SK-N-DZ (cell line): Measurements from ENCODE around the gene CDCA7L. TPM values are rescaled to one million over a fixed set of nuclear protein-coding genes. Genes with fewer than 3 reads are reported as not detected.

Source experiments
- DNase-seq: peaks from one replicate; pipeline ENCODE4 v3.0.0-alpha.2; 2015; ENCODE audit warnings: low spot score
- polyA plus RNA-seq, 2 experiments: library from polyadenylated mRNA; depleted of rRNA; stranded (reverse); fragments of >200 nt; gene quantifications; 2 replicates each; pipeline ENCODE4 v1.2.3, GENCODE V29; 2014

CDCA7L gene
- polyA plus RNA-seq (2014; cell fraction: cytosol; rRNA removed): 18.2 and 32.3 TPM in 2 replicates
- 39.0 and 45.5 TPM in 2 replicates for polyA plus RNA-seq (2014; cell fraction: nucleus; rRNA removed)

GRCh38 chr7:21945454-21946221 lies at the start of gene CDCA7L:
Gene CDCA7L (minus strand): TSS chr7:21945899. CDS start chr7:21945804, 95 bp downstream.
- DNase-seq: peak; percentile 63

GRCh38 chr7:21986096-21986495 lies 40.4 kb upstream of the CDCA7L start:
- DNase-seq: no peak

- no peak for DNase-seq
Observed at GRCh38 chr7:21984042-21984441, 38.3 kb upstream of the CDCA7L start.

DNA sequence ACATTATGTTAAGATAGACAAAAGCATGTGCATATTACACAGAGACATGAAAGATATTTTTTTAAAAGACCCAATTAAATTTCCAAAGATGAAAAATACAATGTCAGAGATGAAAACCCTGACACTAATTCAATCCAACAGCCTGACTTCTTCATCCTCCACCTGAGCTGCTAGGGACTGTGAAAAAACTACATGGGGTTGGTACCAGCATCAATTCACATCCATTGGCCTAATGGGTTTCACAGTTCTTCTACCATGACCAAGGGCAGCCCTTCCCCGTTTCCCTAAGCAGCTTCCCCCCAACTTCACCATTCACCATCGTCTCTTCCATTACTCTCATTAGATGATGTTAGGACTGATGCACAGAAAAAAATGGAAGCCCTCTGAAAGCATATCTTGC lies 37.4 kb upstream of the CDCA7L start:
- DNase-seq: no peak

- DNase-seq: no peak
Observed at GRCh38 chr7:21981524-21981923, 35.8 kb upstream of the CDCA7L start.

DNA sequence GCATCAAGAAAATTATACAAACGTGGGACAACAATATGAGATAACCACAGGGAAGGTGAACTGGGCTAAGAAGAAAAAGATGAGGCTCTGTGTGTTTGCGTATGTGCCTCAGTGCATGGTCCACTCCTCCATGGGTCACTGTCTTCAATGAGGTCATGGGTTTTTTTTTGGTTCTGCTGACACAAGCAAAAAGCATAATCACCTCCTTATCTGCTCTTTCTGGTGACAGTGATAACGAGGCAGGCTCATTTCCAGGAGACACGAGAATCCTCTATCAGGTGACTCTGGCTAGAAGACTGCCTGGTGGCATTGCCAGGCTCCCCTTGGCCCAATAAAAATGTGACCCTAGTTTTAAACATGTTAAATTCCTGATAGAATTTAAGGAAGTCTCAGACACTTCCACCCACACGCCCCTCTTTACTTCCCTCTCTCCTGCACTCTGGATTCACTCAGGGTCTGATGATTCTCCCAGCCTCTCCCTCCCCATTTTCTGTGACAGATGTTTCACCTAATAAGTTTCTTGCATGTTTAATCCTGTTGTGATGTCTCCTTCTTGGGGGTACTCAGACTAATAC lies 35.3 kb upstream of the CDCA7L start:
- DNase-seq: no peak

DNA sequence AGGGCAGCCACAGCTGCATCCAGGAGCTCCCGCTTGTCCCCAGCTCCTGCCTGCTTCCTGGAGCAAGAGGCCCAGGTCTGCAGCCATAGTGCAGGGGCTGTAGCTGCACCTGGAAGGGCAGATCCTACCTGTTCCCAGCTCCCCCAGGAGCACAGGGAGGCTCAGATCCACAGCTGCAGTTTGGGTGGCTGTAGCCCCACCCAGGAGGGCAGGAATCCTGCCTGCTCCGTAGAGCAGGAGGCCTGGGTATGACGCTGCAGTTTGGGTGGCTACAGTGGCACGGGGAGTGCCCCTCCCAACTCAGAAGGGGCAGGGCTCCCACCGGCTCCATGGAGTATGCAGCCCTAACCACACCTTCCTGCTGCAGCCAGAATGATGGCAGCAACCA lies 26.7 kb upstream of the CDCA7L start:
- DNase-seq: no peak

DNA sequence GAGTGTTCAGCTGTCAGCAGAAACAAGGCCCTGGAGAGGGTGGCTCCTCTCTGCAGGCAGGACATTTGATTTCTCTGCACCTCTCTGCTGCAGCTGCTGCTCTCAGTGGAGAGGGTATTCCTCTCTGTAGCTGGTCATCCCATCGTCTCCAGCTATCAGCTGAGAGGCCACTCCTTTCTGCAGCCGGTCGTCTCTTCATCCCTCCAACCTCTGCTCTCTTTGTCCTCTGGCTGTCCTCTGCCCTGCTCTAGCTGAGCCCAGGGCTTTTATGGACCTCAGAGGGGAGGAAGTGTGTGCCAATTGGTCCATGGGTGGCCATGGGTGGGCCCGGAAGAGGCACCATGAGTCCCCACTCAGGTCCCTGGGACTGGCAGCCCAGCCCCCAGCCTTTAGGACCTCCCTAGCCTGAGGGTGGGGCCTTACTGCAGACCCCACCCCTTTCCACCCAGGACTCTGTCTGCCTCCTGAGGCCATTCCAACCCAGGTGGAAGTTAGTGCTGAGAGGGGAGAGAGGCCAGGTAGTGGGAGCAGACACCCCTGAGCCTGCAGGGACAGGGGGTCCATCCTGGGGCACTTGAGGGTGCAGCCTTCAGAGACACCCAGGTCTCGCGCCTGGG lies 26.2 kb upstream of the CDCA7L start:
- DNase-seq: no peak

- DNase-seq: no peak
Observed at GRCh38 chr7:21969822-21970221, 24.1 kb upstream of the CDCA7L start.

- no peak for DNase-seq
Observed at GRCh38 chr7:21967598-21968003, 21.9 kb upstream of the CDCA7L start.

DNA sequence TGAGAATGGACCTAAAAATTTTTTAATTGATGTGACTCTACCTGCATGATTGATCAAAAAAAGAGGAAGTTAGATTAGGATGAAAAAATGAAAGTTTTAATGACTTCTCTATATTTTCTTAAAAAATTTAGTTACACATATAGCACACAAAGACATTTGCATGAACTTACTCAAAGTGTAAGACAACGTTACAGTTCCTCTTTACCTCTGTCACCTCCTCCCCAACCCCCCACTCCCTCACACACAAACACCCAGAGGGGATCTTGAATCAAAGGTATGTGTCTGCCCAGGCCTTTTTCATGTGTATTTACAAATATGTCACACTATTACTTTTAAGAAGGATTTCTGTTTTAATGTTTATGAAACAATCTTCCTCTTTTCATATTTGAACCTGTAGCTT lies 20.6 kb upstream of the CDCA7L start:
- DNase-seq: no peak

- no peak for DNase-seq
Observed at GRCh38 chr7:21965291-21965690, 19.6 kb upstream of the CDCA7L start.

DNA sequence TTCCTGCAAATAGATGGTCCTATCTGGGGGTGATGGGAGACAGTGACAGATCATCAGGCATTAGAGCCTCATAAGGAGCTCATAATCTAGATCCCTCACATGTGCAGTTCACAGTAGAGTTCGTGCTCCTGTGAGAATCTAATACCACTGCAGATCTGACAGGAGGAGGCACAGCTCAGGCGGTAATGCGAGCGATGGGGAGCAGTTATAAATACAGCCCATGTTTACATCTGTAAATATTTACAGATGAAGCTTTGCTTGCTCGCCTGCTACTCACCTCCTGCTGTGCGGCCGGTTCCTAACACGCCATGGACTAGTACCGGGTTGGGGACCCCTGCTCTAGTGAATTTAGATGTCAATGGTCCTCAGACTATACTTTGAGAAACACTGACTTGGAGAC lies 17.0 kb upstream of the CDCA7L start:
- no peak for DNase-seq

GRCh38 chr7:21960922-21961321 lies 15.2 kb upstream of the CDCA7L start:
- no peak for DNase-seq

GRCh38 chr7:21959387-21959776 lies 13.7 kb upstream of the CDCA7L start:
- DNase-seq: no peak

- no peak for DNase-seq
Observed at GRCh38 chr7:21953781-21954180, 8.1 kb upstream of the CDCA7L start.

DNA sequence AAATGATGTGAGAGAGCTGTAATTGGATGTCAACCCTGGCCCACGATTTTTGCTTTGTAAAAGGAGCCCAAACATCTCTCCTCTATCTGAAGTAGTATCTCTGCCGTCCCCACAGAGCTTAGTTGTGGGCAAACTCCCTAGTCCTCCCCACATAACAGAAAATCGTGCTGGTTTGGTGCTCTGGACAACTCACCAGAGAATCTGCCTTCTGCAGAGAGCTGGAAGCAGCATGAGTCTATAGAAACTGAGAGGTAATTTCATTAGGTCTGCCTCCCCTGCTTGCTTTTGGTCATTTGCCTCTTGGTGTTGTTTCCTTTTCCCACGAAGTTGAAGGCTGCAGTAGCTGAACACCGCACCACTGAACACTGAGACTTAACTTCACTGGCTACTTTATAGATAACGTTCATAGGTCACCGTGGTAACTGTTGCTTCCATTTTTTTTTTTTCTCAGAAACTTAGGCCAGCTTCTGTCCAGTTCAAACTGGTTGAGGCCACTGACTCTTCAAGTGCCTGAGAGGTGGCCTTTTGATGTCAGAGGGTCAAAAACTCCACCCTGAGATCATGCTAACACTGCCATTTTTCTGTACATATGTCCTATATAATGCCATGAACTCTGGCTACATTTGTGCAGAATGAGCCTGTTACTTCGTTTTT lies 3.3 kb upstream of the CDCA7L start:
- DNase-seq: no peak

- no peak for DNase-seq
Observed at GRCh38 chr7:21948364-21948763, 2.7 kb upstream of the CDCA7L start.

GRCh38 chr7:21947946-21948345 lies 2.2 kb upstream of the CDCA7L start:
- DNase-seq: no peak

- DNase-seq: no peak
Observed at GRCh38 chr7:21947056-21947455, 1.4 kb upstream of the CDCA7L start.

DNA sequence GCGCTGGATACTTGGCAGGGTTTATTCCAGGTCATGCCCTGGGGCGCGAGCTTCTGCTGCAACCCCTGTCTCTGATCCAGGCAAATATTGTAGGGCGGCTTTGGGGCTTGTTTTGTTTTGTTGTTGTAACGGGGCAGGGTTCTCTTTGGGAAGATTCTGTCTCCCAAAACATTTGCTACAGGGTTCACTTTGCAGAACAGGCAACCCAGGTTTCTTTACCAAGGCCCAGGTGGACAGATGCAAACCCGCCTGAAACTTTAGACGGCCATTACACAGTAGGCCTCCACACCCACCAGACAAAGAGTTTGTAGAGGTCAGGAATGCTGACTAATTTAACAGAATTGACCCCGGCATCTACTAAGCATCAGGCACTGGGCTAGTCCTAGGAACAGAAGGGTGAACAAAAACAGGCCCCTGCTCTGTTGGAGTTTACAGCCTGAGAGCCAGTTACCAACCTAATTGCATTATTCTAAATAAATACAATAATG lies 567 bp upstream of the CDCA7L start:
- no peak for DNase-seq
